Hepatic stellate cell (primary cell): ENCODE measurements around the gene AIRE.
"Not testable (repeated sequence)": the region's sequence is repeated elsewhere in the genome, so short reads cannot be mapped to it uniquely, and the experiment has no call there.

Experiments
- DNase-seq: peaks from one replicate; pipeline ENCODE4 v3.0.0; 2011; ENCODE audit warnings: low spot score

The AIRE gene

GRCh38 chr21:44267655-44268142, 18.0 kb upstream of the AIRE start:
- DNase-seq: no peak

DNA sequence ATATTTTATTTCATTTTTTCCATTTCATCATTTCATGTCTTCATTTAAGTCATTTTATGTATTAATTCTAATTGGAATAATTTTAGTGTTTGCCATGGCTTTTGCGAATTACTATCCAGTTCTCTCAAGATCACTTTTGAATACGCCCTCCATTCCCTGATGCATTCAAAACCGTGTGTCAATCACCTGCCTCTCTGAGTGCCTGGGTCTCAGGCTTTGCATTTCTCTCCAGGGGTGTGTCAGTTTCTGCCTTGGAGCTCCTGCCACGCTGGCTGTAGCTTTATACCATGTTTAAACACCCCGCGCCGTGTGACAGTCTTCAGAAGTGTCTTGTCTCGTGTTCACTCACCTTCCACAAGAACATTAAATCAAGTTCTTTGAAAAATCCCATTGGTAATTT, 16.6 kb upstream of the AIRE start:
- no peak for DNase-seq

- DNase-seq: no peak
Measured at GRCh38 chr21:44271558-44272283, 14.0 kb upstream of the AIRE start.

DNA sequence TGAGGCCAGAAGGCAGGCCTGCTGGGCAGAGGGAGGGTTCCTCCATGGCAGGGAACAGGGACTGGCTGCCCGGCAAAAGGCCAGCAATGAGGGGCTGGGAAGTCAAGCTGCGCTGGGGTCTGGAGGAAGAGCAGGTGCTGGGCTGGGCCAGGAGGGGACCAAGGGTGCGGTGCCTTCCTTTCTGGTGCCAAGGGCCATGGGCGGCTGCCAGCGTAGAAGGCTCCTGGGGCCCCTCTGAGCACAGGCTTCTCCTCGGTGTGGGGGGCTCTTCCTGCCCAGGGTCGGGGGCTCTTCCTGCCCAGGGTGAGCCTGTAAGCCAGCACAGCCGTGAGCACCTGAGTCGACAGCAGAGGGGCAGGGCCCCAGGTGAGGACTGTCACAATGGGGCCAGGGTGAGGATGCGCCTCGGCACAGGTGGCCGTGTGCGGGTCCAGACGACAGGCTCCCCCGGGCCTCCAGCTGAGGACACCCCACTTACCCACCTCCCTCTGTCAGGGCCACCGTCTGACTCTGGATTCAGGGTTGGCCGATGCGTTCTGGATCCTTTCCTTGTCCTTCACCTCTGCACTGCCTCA, 13.3 kb upstream of the AIRE start:
- no peak for DNase-seq

DNA sequence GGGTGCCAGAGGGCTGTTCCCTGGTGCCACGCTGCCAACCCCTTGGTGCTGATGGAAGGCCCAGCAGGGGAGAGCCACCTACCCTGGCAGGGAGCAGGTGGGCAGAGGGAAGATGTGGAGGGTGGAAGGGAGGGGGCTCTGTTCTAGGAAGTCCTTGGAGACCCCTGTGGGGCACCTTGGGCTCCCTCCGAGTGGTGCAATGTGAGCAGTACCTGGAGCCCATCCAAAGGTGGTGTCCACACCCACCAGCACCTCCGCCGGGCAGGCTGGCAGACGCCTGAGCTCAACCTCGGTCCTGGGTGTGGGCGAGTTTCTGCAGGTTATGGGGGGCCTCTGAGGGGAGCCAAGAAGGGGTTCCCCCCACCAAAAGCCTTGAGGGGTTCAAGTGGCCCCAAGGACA, 12.6 kb upstream of the AIRE start:
- DNase-seq: no peak

GRCh38 chr21:44275041-44275440, 10.6 kb upstream of the AIRE start:
- DNase-seq: no peak

- DNase-seq: no peak
Measured at GRCh38 chr21:44279354-44280260, 6.1 kb upstream of the AIRE start.

GRCh38 chr21:44281801-44282200, 3.9 kb upstream of the AIRE start:
- DNase-seq: no peak

DNA sequence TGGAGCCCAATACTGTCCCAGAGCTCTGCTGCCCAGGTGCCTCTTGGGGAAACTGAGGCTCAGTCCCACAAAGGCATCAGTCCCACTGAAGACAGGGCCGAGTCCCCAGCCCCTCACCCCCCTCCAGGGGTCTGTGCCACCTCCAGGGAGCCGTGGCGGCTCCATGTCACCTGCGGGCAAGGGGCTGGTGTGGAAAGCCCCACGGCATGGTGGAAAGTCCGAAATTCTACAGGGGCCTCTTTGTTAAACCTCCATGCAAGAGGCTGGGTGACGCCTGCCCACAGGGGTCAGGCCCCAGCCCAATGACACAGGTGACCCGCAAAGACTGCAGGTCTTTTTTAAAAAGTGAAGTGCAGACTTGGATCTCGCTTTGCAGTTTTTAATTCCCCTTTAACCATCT, 3.3 kb upstream of the AIRE start:
- no peak for DNase-seq

DNA sequence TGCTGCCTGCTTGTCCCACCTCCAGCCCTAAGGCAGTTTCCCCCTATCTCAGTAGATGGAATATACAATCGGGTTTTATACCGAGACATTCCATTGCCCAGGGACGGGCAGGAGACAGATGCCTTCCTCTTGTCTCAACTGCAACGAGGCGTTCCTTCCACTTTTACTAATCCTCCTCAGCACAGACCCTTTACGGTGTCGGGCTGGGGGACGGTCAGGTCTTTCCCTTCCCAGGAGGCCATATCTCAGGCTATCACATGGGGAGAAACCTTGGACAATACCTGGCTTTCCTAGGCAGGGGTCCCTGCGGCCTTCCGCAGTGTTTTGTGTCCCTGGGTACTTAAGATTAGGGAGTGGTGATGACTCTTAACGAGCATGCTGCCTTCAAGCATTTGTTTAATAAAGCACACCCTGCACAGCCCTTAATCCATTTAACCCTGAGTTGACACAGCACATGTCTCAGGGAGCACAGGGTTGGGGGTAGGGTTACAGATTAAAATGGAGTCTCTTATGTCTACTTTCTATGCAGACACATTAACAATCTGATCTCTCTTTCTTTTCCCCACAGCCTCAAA, 2.4 kb upstream of the AIRE start:
- DNase-seq: not testable (repeated sequence)

DNA sequence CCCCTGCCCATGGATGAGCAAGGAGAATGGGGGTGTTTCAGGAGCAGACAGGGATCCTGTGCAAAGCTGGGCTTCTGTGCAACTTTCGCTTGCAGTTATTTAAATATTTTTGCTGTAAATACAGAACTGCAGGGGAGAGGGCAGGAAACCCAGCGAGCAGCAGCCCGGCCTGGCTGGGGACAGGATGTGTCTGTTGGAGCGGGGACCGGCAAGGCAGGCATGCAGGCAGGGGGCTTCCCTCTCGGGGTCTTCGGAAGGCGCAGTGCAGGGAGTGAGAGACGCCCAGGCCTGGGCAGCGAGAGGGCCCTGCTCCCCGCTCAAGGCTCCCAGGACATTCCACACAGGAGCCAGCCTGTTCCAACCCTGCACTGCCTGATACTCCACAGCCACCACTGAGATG, 1.7 kb upstream of the AIRE start:
- no peak for DNase-seq

DNA sequence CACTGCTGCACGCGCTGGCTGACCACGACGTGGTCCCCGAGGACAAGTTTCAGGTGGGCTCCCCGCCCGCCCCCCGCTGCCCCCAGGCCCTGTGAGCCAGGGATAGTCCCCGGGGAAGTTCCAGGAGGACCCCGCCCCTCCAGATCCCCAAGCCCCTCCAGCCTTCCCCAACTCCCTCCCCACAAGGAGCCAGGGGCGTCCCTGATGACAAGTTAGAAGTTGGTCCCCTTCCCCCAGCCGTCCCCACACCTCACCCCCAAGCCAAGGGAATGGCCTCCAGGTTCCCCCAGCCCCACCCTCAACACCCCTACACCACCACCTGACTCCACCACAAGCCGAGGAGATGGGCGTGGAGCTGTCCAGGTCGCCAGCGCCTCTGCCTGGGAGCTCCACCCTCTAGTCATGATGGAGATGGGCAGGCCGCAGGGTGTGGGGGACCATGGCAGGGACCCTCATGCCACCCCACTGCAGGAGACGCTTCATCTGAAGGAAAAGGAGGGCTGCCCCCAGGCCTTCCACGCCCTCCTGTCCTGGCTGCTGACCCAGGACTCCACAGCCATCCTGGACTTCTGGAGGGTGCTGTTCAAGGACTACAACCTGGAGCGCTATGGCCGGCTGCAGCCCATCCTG, 525 bp downstream of the AIRE start:
- DNase-seq: no peak

DNA sequence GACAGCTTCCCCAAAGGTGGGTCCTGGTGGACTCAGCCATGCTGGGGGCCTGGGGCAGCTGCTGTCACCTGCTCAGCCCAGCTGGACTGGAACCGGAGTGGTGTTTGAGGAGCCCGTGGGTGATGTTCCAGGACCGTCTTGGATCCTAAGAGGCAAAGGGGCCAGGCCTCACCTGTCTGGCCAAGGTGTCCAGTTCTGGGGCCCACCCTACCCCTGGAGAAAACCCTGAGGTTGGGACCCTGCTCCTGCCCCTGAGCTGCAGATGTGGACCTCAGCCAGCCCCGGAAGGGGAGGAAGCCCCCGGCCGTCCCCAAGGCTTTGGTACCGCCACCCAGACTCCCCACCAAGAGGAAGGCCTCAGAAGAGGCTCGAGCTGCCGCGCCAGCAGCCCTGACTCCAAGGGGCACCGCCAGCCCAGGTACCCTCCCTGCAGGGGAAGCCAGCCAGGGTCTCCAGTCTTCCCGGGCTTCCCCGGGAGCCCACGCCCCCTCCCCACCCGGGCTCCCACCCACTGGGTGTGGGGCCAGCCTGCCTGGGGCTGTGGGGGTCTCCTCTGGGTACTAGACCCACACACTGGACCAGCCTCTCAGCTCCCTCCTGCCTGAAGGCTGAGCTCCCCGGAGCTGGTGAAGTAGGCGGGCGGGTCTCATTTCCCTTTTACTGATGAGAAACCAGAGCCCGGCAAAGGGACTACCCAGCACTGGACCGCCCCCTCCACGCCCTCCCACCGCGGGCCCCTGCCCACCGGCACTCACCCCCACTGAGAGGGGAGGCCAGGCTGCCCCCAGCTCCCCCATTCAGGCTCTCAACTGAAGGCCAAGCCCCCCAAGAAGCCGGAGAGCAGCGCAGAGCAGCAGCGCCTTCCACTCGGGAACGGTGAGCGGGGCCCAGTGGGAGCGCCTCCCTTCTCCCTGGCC, 1.3 kb downstream of the AIRE start:
- no peak for DNase-seq

DNA sequence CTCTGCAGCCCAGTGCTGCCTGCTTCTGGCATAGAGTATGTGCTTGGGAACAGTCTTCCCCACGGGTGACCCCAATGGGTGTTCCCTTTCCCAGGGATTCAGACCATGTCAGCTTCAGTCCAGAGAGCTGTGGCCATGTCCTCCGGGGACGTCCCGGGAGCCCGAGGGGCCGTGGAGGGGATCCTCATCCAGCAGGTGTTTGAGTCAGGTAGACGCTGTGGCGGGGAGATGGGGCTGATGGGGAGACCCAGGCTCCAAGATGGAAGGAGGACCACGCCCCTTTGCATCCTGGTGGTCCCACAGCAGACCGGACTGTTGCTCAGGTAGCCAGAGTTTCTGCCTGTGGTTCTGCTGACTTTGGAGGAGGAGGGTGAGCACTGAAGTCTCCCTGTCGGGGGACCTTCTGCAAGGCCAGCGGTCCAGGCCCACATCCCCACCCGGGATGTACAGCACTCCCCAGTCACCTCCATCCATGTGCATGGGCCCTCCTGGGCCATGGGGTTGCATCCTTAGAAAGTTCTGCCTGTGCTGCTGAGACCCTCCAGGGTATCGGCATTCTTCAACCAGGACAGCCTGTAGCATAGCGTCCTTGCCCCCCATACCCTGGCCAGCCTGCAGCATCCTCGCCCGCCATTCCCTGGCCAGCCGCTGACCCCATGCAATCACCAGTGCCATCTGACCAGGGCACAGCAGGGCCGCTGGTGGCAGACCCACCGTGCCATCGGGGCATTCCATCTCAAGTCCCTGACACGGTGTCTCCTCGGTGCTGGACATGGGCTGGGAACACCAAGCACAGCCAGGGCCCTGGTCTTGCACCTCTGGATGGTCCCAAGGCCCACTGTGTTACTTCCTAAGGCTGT, 2.8 kb downstream of the AIRE start:
- no peak for DNase-seq

DNA sequence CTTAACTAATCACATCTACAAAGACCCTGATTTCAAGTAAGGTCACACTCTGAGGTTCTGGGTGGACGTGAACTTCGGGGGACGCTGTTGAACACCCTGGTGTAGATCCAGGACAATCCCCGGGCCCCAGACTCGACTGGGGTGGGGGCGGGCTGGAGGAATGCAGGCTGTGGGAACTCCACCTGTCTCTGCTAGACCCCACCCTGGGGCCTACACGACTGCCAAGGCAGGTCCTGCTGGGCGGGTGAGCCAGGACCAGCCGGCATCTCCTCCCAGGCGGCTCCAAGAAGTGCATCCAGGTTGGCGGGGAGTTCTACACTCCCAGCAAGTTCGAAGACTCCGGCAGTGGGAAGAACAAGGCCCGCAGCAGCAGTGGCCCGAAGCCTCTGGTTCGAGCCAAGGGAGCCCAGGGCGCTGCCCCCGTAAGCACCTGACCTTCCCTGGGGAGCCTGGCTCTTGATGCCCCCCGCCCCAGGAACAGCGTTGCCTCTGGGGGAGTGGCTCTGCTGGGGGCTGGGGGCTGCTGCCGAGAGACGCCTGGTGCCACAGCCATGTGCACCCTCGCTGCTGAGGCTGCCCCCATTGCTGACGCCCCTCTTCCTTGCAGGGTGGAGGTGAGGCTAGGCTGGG, 3.8 kb downstream of the AIRE start:
- DNase-seq: no peak

DNA sequence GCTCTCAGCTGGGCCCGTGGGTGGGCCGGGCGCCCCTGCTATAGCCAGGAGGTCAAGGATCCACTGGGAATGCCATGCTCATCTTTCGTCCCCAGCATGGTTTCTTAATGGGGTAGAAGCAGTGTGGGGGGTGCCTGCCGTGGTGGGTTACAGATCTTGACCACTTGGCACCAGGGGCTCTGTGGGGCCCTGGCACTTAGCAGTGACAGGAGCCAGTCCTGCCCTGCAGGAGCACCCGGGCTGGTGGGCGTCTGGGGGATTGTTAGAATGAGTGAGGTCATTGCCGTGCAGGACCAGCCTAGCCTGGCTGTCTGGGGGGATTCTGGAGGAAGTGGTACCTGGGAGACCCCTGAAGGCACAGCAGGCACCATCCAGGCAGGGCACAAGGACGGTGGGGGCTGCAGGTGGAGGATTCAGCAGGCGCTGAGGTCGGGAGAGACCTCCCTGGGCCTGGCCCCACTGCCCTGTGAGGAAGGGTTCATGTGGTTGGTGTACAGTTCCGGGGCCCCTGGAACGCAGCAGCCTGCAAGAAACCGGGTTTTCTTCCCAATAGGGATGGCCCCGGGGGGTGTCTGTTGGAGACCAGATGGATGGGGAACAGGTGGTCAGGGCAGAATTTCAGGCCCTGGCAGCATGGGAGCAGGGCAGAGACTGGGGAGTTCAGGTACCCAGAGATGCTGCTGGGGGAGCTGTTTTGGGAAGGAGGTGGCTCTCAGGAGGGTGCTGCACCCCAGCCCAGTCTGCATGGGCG, 4.8 kb downstream of the AIRE start:
- no peak for DNase-seq

DNA sequence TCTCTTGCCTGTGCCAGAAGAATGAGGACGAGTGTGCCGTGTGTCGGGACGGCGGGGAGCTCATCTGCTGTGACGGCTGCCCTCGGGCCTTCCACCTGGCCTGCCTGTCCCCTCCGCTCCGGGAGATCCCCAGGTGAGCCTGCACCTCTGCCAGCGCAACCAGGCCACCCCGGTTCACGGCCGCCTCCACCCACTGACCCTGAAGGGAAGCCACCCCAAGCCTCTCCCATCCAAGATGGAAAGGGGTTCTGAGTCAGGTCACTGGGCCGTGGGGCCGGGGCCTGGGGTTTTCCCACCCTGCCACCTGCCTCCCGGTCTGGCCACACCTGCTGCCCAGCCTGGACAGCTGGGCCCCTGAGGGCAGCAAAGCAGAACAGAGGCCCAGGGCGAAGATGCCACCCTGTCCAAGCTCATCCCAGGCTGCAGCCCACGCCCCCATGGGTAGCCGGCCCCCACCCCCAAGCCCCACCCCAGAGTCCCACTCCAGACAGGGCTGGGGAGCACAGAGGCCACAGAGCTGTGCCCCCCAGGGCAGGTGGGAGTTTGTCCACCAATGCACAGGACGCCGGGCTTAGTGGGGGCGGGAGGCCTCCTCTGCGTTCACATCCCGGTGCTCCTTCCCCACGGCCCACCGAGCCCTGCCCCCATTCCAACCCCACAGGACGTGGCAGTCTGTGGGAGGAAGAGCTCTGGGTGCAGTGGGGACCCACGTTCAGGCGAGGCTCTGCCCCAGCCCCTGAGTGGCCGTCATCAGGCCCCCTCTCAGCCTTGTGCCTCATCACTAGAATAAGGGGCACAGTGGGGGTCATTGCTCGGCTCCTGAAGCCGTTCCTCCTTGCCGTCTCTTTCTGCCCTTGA, 5.6 kb downstream of the AIRE start:
- no peak for DNase-seq
